ENCODE measurements around the gene SMCO2.

SMCO2 gene

GRCh38 chr12:27446436-27446835 lies at the start of gene SMCO2:
SMCO2 (plus strand) TSS chr12:27446736; CDS start chr12:27470632, 23,896 bp downstream.
- in situ Hi-C loops (cut with MboI; ENCODE audit: low sequenced_read_pairs): no loop called here

GRCh38 chr12:27398466-27398865 lies 48.1 kb upstream of the SMCO2 start:
- in situ Hi-C loops (cut with MboI; ENCODE audit: low sequenced_read_pairs): no loop called here

- in situ Hi-C loops (cut with MboI; ENCODE audit: low sequenced_read_pairs): no loop called here
Observed at GRCh38 chr12:27399074-27399473, 47.5 kb upstream of the SMCO2 start.

GRCh38 chr12:27400856-27401354 lies 45.6 kb upstream of the SMCO2 start:
- in situ Hi-C loops (cut with MboI; ENCODE audit: low sequenced_read_pairs): no loop called here

- in situ Hi-C loops (cut with MboI; ENCODE audit: low sequenced_read_pairs): no loop called here
Observed at GRCh38 chr12:27412047-27412446, 34.5 kb upstream of the SMCO2 start.

GRCh38 chr12:27422697-27423096 lies 23.8 kb upstream of the SMCO2 start:
- in situ Hi-C loops (cut with MboI; ENCODE audit: low sequenced_read_pairs): no loop called here

- in situ Hi-C loops (cut with MboI; ENCODE audit: low sequenced_read_pairs): no loop called here
Observed at GRCh38 chr12:27424631-27425230, 21.8 kb upstream of the SMCO2 start.

- in situ Hi-C loops (cut with MboI; ENCODE audit: low sequenced_read_pairs): no loop called here
Observed at GRCh38 chr12:27425306-27425705, 21.2 kb upstream of the SMCO2 start.

- in situ Hi-C loops (cut with MboI; ENCODE audit: low sequenced_read_pairs): no loop called here
Observed at GRCh38 chr12:27426743-27427487, 19.6 kb upstream of the SMCO2 start.

- in situ Hi-C loops (cut with MboI; ENCODE audit: low sequenced_read_pairs): no loop called here
Observed at GRCh38 chr12:27427824-27428223, 18.7 kb upstream of the SMCO2 start.

GRCh38 chr12:27428466-27428865 lies 18.1 kb upstream of the SMCO2 start:
- in situ Hi-C loops (cut with MboI; ENCODE audit: low sequenced_read_pairs): no loop called here

GRCh38 chr12:27429606-27430005 lies 16.9 kb upstream of the SMCO2 start:
- in situ Hi-C loops (cut with MboI; ENCODE audit: low sequenced_read_pairs): no loop called here

GRCh38 chr12:27431185-27431584 lies 15.4 kb upstream of the SMCO2 start:
- in situ Hi-C loops (cut with MboI; ENCODE audit: low sequenced_read_pairs): no loop called here

GRCh38 chr12:27434673-27435565 lies 11.6 kb upstream of the SMCO2 start:
- in situ Hi-C loops (cut with MboI; ENCODE audit: low sequenced_read_pairs): no loop called here

GRCh38 chr12:27436029-27436428 lies 10.5 kb upstream of the SMCO2 start:
- in situ Hi-C loops (cut with MboI; ENCODE audit: low sequenced_read_pairs): no loop called here

GRCh38 chr12:27436768-27437167 lies 9.8 kb upstream of the SMCO2 start:
- in situ Hi-C loops (cut with MboI; ENCODE audit: low sequenced_read_pairs): no loop called here

- in situ Hi-C loops (cut with MboI; ENCODE audit: low sequenced_read_pairs): no loop called here
Observed at GRCh38 chr12:27437839-27438238, 8.7 kb upstream of the SMCO2 start.

- in situ Hi-C loops (cut with MboI; ENCODE audit: low sequenced_read_pairs): no loop called here
Observed at GRCh38 chr12:27447761-27448160, 1.2 kb downstream of the SMCO2 start.

GRCh38 chr12:27449026-27449425 lies 2.5 kb downstream of the SMCO2 start:
- in situ Hi-C loops (cut with MboI; ENCODE audit: low sequenced_read_pairs): no loop called here

- in situ Hi-C loops (cut with MboI; ENCODE audit: low sequenced_read_pairs): no loop called here
Observed at GRCh38 chr12:27449893-27450534, 3.5 kb downstream of the SMCO2 start.

Data from HL-60/S4 (cell line).